Right forelimb (tissue), 1 donor: ENCODE data around the gene EHD3.

Experiments used
- DNase-seq: peaks from one replicate; pipeline ENCODE4 v3.0.0-alpha.2; 2018

EHD3 gene

GRCh38 chr2:31237348-31238017, 3.5 kb downstream of the EHD3 start:
- DNase-seq, result peak; percentile 1

DNA sequence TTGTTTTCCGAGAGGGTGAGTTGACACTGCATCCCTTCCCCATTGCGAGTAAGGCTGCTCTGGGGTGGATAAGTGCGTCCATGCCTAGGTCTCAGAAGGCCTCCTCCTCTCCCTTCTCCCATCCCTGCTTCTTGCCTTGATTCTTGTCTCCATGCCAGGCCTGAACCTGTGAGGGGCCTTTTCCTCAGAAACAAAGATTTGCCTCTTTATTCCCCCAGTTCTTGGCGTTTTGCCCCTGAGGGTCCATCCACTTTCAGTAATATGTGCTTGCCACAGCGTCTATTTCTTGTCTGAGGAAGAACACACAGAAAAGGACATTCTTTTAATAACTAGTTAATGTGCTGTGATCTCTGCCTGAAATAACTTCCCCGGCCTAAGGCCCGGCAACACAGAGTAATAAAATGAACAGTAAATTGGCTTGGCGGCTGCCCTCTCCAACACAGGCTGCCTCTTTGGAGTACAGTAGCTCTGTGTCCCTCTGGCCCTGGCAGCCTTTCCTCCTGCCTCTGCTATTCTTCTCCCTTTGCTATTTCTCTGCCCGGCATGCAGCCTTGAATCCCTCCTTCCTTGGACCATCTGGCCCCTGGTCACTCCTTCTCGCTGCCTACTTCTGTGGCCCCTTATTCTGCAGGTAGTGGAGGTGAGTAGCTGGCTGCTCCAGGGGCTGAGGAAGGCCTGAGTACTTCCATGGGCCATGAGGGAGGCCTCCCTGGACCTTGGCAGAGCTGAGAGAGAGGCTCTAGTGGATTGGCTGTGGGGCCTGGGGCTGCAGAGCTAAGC, 4.4 kb downstream of the EHD3 start:
- DNase-seq, result peak; percentile 35

GRCh38 chr2:31238906-31239592, 5.1 kb downstream of the EHD3 start:
- DNase-seq, result peak; percentile 27

- peak; percentile 56 for DNase-seq
Measured at GRCh38 chr2:31239593-31240177, 5.7 kb downstream of the EHD3 start.

- peak; percentile 43 for DNase-seq
Measured at GRCh38 chr2:31240381-31241365, 6.7 kb downstream of the EHD3 start.

DNA sequence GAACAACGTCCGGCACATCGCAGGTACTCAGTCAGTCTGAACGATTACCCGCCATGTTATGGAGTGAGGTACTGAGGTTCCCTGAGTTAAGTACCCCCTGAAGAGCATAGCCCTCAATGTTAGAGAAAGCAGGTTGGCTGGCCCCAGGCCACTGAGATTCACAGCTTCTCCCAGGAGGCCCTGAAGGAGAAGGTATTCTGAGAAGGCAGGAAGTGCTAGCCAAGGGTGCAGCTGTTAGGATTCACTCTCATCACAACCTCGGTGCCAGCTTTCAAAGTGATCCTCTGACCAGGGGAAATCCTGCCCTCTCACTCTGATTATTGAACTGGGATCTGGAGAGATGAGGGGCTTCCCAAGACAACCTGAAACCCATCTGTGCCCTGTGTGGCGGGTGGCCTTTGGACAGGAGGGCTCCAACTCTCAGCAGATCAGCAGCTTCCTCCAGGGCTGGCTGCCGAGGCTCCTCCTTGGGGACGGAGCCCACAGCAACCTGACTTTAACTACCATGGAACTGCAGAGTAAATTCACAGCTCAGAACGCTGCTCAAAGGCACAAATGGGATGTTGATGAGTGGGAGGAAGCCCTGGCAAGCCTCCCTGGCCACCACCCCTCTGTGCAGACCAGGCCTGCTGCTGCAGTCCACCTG, 7.8 kb downstream of the EHD3 start:
- peak; percentile 45 for DNase-seq

DNA sequence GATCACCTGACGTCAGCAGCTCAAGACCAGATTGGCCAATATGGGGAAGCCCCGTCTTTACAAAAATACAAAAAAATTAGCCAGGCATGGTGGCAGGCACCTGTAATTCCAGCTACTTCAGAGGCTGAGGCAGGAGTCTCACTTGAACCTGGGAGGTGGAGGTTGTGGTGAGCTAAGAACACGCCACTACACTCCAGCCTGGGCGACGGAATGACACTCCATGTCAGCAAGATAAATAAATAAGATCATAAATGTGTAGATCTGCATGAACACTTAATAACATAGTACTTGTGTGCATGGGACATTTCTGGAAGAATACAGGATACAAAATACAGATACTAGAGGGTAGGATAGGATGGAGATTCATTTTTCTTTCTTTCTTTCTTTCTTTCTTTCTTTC, 9.1 kb downstream of the EHD3 start:
- no peak for DNase-seq

DNA sequence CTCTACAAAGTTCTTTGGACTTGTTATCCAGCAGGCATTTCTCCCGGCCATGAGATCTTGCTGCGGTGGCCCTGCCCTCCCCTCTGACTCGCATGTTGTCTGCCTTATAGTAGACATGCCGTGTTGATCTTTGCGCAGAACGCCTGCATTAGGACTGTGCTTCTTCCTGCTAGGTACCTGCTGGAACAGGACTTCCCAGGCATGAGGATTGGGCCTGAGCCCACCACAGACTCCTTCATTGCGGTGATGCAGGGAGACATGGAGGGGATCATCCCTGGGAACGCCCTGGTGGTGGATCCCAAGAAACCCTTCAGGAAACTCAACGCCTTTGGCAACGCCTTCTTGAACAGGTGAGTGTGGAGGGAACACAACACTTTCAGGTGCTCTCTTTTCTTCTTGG, 10.1 kb downstream of the EHD3 start:
- DNase-seq, result peak; percentile 15

- DNase-seq, result peak; percentile 36
Measured at GRCh38 chr2:31246184-31246852, 12.4 kb downstream of the EHD3 start.

GRCh38 chr2:31247711-31248110, 13.8 kb downstream of the EHD3 start:
- DNase-seq, result no peak

- peak; percentile 23 for DNase-seq
Measured at GRCh38 chr2:31248139-31248538, 14.2 kb downstream of the EHD3 start.

DNA sequence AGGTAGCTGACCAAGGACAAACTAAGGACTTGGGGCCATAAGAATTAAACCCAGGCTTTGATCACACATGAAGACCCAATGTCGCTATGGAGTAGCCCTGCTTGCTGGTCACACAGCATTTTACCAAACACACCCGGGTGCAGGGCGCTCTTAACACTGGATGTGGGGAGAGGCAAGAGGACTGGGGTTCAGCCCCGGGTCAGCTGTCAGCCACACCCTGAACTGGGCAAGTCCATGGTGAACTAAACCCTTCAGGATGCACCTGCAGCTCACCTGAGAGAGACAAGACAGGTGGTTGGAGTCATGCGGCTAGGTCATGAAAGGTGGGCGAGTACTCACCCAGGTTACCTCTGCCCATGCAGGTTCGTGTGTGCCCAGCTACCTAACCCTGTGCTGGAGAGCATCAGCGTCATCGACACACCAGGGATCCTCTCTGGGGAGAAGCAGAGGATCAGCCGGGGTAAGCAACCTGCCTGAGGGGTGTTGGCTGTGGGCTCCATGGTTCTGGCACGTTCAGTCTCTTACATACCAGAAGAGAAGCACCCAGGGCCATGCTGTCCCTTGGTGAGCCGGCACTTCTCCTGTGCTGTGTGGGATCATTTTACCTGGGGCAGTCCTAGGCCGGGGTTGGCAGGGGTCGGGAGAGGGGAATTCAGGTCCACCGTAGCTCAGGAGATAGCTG, 15.2 kb downstream of the EHD3 start:
- peak; percentile 22 for DNase-seq

DNA sequence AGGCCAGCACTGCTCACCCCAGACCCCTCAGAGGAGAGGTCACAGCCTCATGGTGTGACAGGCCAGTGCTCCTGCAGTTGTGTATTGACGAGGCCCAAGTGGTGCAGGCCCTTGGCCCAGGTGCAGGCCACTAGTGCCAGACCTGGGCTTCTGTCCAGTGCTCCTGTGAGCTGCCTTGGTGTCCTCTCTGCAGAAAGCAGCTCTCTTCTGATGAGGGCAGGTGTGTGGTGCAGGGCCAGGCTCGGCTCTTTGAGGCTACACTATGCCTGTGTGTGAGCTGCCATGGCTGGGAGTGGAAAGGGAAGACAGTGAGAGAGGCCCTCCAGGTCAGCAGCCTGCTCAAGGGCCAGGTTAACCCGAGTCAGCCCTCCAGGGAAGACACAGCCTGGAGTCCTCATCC, 17.1 kb downstream of the EHD3 start:
- no peak for DNase-seq

GRCh38 chr2:31251851-31252250, 17.9 kb downstream of the EHD3 start:
- DNase-seq, result no peak

GRCh38 chr2:31253356-31254131, 19.6 kb downstream of the EHD3 start:
- no peak for DNase-seq

- DNase-seq, result no peak
Measured at GRCh38 chr2:31254237-31255203, 20.6 kb downstream of the EHD3 start.

DNA sequence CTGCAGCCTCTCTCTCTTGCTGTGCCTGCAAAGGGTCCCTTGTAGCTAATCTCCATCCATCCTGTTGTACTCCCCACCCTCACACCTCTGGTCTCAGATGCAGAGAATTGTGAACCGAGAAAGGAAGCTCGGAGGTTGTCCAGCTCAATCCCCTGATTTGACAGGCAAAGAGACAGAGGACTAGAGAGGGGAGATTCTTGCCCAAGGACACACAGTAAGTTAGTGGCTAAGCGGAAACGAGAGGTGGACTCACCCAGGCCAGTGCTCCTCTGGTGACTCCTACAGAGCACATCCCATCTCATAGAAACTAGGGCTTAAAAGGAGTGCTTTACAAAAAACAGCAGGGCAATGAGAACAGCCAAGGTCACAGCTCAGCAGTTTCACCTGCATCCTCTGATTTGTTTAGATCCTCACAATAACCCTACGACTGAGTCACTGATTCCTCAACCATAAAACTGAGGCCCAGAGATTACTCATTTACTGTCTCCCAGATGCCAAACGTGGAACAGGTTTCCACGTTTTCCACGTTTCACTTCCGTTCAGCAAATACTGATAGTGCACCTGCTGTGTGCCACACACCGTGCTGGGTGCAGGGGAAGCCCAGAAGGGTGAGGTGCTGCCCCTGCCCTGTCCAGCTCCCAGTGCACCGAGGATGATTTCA, 22.1 kb downstream of the EHD3 start:
- no peak for DNase-seq
